NOMO-1 treated with DMSO at 0.1 percent for 48 hours (cell line): ENCODE results near the gene SVIL.
A peak's percentile ranks its signal among the peaks of the same experiment; 100 is the strongest.

ENCODE experiments used
- DNase-seq: peaks from one replicate; lab custom pipeline; 2025; ENCODE audit not compliant: unreplicated experiment; lab: John Stamatoyannopoulos, UW

The SVIL gene

GRCh38 chr10:29634764-29635625 lies at the start of gene SVIL:
Gene SVIL (minus strand): TSS chr10:29634971. CDS start chr10:29555058, 79,913 bp downstream.
- no peak for DNase-seq

GRCh38 chr10:29681676-29682448 lies 47.1 kb upstream of the SVIL start:
- DNase-seq = peak; percentile 99

GRCh38 chr10:29680091-29680490 lies 45.3 kb upstream of the SVIL start:
- no peak for DNase-seq

- DNase-seq = no peak
Observed at GRCh38 chr10:29676732-29677131, 42.0 kb upstream of the SVIL start.

- DNase-seq = no peak
Observed at GRCh38 chr10:29675984-29676383, 41.2 kb upstream of the SVIL start.

GRCh38 chr10:29671968-29672367 lies 37.2 kb upstream of the SVIL start:
- no peak for DNase-seq

GRCh38 chr10:29671228-29671780 lies 36.5 kb upstream of the SVIL start:
- no peak for DNase-seq

- DNase-seq = no peak
Observed at GRCh38 chr10:29670761-29671160, 36.0 kb upstream of the SVIL start.

- no peak for DNase-seq
Observed at GRCh38 chr10:29669149-29669548, 34.4 kb upstream of the SVIL start.

GRCh38 chr10:29668628-29669027 lies 33.9 kb upstream of the SVIL start:
- DNase-seq = no peak

- no peak for DNase-seq
Observed at GRCh38 chr10:29667191-29667590, 32.4 kb upstream of the SVIL start.

GRCh38 chr10:29666201-29666600 lies 31.4 kb upstream of the SVIL start:
- no peak for DNase-seq

- DNase-seq = no peak
Observed at GRCh38 chr10:29663718-29664117, 28.9 kb upstream of the SVIL start.

- DNase-seq = peak; percentile 90
Observed at GRCh38 chr10:29658984-29659965, 24.5 kb upstream of the SVIL start.

- no peak for DNase-seq
Observed at GRCh38 chr10:29657719-29658274, 23.0 kb upstream of the SVIL start.

- DNase-seq = no peak
Observed at GRCh38 chr10:29656451-29656992, 21.8 kb upstream of the SVIL start.

GRCh38 chr10:29652192-29652591 lies 17.4 kb upstream of the SVIL start:
- DNase-seq = no peak

GRCh38 chr10:29651767-29652166 lies 17.0 kb upstream of the SVIL start:
- DNase-seq = no peak

GRCh38 chr10:29650552-29650944 lies 15.8 kb upstream of the SVIL start:
- DNase-seq = no peak
